NCI-H2227 (cell line): ENCODE measurements around the gene CCSER2.
"Not testable (repeated sequence)": the region's sequence is repeated elsewhere in the genome, so short reads cannot be mapped to it uniquely, and the experiment has no call there.

Source experiments
- DNase-seq: peaks from one replicate; lab custom pipeline; 2025; ENCODE audit not compliant: unreplicated experiment; lab: John Stamatoyannopoulos, UW

The CCSER2 gene

GRCh38 chr10:84343831-84344230, 15.4 kb downstream of the CCSER2 start:
- DNase-seq, result no peak

- DNase-seq, result no peak
Measured at GRCh38 chr10:84344526-84344925, 16.1 kb downstream of the CCSER2 start.

GRCh38 chr10:84347575-84348002, 19.2 kb downstream of the CCSER2 start:
- not testable (repeated sequence) for DNase-seq

GRCh38 chr10:84348447-84348846, 20.1 kb downstream of the CCSER2 start:
- no peak for DNase-seq

GRCh38 chr10:84348860-84349259, 20.5 kb downstream of the CCSER2 start:
- DNase-seq, result no peak

- DNase-seq, result peak; percentile 49
Measured at GRCh38 chr10:84352251-84352842, 24.0 kb downstream of the CCSER2 start.

GRCh38 chr10:84353052-84353803, 24.8 kb downstream of the CCSER2 start:
- no peak for DNase-seq

GRCh38 chr10:84354623-84355022, 26.2 kb downstream of the CCSER2 start:
- no peak for DNase-seq

- no peak for DNase-seq
Measured at GRCh38 chr10:84355106-84355505, 26.7 kb downstream of the CCSER2 start.

GRCh38 chr10:84356928-84357327, 28.5 kb downstream of the CCSER2 start:
- no peak for DNase-seq

- no peak for DNase-seq
Measured at GRCh38 chr10:84358743-84359142, 30.4 kb downstream of the CCSER2 start.

GRCh38 chr10:84360637-84361365, 32.4 kb downstream of the CCSER2 start:
- no peak for DNase-seq

GRCh38 chr10:84365335-84365881, 37.0 kb downstream of the CCSER2 start:
- no peak for DNase-seq

- DNase-seq, result no peak
Measured at GRCh38 chr10:84366041-84366440, 37.7 kb downstream of the CCSER2 start.

GRCh38 chr10:84367256-84367655, 38.9 kb downstream of the CCSER2 start:
- no peak for DNase-seq

GRCh38 chr10:84368828-84369227, 40.4 kb downstream of the CCSER2 start:
- DNase-seq, result no peak

- DNase-seq, result no peak
Measured at GRCh38 chr10:84370283-84370682, 41.9 kb downstream of the CCSER2 start.

- DNase-seq, result no peak
Measured at GRCh38 chr10:84371944-84372343, 43.6 kb downstream of the CCSER2 start.

- DNase-seq, result no peak
Measured at GRCh38 chr10:84373000-84373399, 44.6 kb downstream of the CCSER2 start.

GRCh38 chr10:84374455-84374854, 46.1 kb downstream of the CCSER2 start:
- no peak for DNase-seq

GRCh38 chr10:84375011-84375410, 46.6 kb downstream of the CCSER2 start:
- DNase-seq, result peak; percentile 58

- DNase-seq, result no peak
Measured at GRCh38 chr10:84375881-84376280, 47.5 kb downstream of the CCSER2 start.
